Gastrocnemius medialis (tissue), 4 donors: Measurements from ENCODE around the gene STARD13.

Experiments
- POLR2A ChIP-seq, 2 donors: fragments of 450-650 bp; IDR thresholded peaks; one replicate each; pipeline ENCODE4 v1.6.1; 2017; ENCODE audit warnings: antibody characterized with exemption in 2 of 2, mild to moderate bottlenecking in 2 of 2, moderate library complexity in 2 of 2
- TF ChIP-seq, protein P1 (sequence below), 5 experiments: fragments of 450-650 bp in 3 of 5; fragments of 200-600 bp in 2 of 5; sonication (generic) in 2 of 5; IDR thresholded peaks in 4 of 5; conservative IDR thresholded peaks in 1 of 5; 1 replicate in 4 of 5; 2 replicates in 1 of 5; pipeline ENCODE4 v1.5.1; 2016 to 2019; ENCODE audit warnings: antibody characterized with exemption in 5 of 5, mild to moderate bottlenecking in 3 of 5, moderate library complexity in 3 of 5

DNA sequence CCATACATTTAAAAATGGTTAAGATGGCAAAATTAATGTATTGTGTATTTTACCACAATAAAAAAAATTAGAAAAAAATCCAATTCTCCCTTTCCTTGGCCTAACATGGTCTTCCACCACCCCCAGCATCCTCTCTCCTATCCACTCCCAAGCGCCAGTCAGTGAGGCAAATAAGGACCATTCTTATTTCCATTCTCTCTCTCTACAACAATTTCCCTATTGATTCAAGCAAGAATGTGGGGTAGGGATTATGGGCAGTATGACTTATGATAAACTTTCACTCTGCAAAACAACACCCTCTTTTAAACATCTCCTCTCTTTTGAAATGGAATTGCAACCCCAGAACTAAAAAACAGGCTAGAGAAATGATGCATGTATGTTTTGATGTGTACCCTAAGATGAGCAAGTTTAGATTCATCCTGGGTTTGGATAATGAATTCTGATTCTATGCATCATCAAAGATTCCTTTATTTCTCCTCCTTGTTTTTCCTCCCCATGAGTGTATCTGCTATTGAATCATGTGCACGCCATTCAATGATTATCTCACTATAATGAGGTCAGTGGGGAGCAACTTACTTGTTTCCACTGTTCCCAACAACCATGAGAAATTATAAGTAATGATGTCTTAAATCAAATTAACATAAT is 3.5 kb downstream of the STARD13 start:
- TF ChIP-seq, protein P1, sequence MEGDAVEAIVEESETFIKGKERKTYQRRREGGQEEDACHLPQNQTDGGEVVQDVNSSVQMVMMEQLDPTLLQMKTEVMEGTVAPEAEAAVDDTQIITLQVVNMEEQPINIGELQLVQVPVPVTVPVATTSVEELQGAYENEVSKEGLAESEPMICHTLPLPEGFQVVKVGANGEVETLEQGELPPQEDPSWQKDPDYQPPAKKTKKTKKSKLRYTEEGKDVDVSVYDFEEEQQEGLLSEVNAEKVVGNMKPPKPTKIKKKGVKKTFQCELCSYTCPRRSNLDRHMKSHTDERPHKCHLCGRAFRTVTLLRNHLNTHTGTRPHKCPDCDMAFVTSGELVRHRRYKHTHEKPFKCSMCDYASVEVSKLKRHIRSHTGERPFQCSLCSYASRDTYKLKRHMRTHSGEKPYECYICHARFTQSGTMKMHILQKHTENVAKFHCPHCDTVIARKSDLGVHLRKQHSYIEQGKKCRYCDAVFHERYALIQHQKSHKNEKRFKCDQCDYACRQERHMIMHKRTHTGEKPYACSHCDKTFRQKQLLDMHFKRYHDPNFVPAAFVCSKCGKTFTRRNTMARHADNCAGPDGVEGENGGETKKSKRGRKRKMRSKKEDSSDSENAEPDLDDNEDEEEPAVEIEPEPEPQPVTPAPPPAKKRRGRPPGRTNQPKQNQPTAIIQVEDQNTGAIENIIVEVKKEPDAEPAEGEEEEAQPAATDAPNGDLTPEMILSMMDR (IDR thresholded peaks at IDR 0.05 in 4 of 5, conservative IDR thresholded peaks at IDR 0.05 in 1 of 5), result no peak
- TF ChIP-seq POLR2A (IDR thresholded peaks at IDR 0.05), result no peak
